Measurements from ENCODE around the gene PRUNE1.
A peak's percentile ranks its signal among the peaks of the same experiment; 100 is the strongest.

Gene PRUNE1

DNA sequence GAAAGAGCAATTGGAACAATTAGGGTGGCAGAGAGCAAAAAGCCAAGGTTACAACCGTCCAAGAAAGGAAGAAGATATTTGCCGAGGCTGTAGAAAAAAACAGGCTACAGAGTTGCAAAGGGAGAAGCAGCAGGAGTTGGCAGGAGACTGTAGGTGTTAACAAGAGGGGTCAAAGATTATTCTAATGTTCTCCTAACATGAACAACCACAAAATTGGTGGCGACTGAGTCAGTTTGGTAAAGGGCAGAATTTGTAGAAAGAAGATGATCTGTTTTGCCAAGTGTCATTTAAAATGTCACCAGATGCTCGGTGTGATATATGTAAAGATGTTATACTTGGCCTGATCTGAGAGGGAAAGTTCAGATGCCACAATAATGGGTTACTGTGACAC is 401 bp upstream of the PRUNE1 start:
- no peak for DNase-seq

DNA sequence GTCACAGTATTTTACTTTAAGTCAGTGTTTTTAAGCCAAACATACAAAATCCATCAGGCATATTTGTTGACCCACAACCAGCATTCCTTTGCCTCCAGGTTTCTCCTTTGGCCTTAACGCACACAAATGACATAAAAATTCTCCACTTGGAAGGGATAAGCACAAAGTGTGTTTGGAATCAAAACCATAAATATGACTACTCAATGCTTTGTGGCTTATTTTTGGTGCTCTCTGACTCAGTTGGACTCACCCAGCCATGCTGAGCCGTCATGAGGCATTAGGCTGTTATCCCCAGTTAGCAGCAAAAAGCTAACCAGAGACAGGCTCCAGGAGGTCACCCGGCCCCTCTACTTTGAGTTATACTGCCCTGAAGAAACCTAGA is 948 bp downstream of the PRUNE1 start:
- no peak for DNase-seq

DNA sequence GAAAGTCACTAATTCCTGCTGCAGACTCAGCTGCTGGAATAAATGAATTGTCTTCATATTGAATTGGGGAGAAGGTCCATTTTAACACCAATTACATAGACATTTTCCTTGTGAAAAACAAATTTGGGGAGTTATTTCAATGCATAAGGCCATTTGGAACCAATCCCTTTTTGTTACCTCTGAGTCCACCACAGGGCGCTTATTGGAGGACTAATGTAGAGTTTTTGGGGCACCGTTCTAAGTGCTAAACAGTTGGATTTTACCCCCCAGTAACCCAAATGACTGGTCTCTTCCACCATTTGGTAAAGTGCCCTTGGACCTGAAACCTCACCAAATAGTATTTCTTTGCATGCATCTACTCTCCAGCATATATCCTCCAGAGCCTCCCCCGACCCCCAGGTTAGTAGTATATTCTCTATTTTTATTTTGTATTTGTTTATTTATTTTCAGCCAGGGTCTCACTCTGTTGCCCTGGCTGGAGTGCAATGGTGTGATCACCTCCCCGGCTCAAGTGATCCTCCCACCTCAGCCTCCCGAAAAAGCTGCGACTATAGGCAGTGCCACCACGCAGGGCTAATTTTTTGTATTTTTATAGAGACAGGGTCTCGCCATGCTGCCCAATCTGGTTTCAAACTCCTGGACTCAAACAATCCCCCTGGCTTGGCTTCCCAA is 1.6 kb downstream of the PRUNE1 start:
- DNase-seq: no peak

DNA sequence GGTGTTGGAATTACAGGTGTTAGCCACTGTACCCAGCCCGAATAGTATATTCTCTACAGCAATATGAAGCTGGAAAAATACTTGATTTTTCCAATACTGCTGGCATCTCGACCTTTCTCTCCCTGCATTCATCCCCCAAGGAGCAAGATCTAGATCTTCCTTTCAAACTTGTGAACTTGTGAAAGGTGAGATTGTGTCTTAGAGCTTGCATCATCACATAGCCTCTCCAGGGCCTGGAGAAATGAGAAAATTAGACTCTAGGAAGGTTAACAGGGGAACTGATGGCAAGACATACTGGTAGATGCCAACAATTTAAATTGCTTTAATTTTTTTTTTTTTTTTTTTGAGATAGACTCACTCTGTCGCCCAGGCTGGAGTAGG is 2.1 kb downstream of the PRUNE1 start:
- DNase-seq: no peak

DNA sequence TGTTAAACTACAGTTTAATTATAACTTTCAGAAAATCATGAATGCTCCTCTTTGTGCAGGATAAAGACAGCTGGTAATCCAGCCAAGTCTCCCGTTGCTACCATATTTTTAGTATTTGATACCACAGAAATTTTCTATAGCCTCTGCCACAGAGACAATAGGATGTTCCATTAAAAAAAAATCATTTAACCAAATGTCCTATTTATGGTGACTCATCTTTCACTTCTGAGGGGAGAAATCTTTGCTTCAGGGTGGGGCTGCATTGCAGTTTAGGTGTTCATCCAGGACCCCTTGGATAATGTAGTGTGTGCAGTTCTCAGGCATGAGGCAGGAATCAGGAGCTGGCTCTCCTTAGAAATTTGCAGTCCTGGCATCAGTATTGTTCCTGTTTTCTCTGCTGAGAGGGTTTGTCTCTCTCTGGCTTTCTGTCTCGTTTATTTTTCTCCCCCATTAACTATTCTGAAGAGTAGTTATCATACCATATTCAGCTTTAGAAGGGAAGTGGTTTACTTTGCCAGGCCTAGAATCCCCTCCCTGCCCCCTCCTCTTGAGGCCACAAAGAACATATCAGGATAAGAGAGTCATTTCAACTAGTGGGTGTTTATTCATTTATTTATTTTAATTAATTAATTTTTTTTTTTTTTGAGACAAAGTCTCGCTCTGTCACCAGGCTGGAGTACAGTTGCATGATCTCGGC is 3.1 kb downstream of the PRUNE1 start:
- no peak for DNase-seq

DNA sequence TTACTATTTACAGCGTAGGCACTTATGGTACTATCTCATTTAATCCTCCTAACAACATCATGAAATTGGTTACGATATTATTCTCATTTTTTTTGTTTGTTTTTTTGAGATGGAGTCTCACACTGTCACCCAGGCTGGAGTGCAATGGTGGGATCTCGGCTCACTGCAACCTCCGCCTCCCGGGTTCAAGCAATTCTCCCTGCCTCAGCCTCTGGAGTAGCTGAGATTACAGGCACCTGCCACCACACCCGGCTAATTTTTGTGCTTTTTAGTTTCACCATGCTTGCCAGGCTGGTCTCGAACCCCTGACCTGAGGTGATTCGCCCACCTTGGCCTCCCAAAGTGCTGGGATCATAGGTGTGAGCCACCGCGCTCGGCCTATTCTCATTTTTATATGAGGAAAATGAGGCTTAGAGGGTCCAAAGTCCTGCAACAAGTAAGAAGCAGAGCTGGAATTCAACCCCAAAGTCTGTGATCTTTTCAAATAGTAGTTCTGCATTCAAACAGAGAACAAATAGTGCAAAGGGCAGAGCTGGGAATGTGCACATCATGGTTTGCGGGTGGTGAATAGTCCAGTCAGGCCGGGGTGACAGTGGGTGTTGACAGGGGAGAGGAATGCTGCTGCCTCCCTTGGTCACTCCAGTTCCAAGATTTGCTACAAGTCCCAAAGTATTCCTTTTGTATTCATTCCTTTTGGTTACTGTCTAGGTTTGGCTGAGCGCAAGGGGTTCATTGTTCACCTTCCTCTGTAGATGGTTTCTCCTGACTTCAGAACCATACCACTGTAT is 4.6 kb downstream of the PRUNE1 start:
- no peak for DNase-seq

DNA sequence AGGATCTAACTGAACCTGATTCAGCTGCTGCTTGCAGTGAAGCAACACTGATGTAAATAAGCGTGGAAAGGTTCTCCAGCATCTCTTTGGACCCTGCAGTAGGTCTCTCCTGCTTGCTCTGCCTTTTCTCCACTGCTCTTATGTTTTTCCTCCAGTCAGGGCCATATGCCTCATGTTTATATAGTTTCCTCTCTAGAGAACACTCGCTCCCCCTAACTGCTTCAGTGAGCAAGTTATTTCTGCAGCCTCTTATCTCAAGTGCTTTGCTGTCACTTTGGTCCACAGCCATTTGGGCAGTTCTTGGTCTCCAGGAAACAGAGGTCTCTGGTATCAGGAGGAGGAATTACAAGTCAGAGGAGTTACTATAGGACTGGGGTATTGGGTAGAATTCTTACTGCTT is 5.3 kb downstream of the PRUNE1 start:
- no peak for DNase-seq

DNA sequence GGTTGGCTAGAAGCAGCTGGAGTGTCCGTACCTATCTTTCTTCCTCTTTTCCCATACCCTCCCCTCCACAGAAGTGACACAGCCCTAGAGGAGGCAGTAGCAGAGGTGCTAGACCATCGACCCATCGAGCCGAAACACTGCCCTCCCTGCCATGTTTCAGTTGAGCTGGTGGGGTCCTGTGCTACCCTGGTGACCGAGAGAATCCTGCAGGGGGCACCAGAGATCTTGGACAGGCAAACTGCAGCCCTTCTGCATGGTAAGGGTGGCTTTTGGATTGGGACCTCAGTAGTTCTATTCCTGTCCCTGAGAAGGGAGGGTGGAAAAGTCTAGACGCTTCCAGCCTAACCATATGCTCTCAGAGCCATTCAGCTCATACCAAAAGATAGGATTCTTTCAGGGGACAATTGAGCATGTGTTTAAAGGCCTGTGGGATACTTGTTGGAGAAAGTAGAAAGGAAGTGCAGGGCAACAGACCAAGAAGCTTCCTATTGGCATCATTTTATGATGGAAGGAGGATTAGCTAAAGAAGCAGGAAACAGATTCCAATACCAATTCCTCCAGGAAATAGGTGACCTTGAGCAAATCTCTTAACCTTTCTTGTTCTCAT is 16.4 kb downstream of the PRUNE1 start:
- DNase-seq: peak; percentile 42 to 65

DNA sequence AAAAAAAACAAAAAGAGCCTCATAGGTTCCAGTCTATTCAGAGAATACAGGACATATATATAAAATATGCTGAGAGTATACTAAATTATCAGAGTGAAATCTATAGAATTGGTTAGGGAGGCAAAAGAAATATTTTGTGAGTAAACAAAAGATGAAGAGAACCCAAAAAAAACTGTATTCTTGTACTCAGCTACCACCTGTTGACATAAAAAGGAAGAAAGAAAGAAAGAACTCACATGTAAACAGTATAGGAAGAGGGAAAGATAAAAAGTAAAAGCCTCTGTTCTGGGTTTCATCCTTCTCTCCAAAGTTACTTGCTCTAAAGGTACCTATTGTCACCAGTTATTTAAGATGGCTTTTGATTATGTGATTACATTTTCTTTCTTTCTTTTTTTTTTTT is 18.2 kb downstream of the PRUNE1 start:
- DNase-seq: no peak

DNA sequence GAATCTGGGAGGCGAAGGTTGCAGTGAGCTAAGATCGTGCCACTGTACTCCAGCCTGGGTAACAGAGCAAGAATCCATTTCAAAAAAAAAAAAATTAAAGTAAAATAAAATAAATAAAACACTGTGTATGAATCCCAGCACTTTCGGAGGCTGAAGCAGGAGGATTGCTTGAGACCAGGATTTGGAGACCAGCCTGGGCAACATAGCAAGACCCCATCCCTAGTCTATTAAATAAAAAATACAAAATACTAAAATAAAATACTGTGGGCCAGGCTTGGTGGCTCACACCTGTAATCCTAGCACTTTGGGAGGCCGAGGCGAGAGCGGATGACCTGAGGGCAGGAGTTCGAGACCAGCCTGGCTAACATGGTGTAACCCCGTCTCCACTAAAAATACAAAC is 23.9 kb downstream of the PRUNE1 start:
- no peak for DNase-seq

DNA sequence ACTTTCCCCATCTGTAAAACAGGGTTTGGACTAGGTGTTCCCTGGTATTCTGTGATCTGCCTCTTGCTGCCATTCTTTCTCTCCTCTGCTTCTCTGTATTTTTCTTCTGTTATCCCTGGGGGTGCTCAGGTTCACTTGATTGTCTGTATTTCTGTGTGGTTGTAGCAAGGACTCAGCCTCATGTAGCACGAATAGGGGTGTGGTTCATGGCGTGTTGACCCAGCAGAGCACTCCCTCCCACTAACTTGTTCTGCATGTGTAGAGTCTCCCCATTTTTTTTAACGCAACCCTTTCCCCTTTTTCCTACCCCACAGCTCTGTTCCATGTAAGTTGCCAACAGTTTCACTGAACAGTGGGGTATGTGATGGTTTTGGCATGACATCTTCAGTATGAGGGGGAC is 26.9 kb downstream of the PRUNE1 start:
- DNase-seq: no peak

DNA sequence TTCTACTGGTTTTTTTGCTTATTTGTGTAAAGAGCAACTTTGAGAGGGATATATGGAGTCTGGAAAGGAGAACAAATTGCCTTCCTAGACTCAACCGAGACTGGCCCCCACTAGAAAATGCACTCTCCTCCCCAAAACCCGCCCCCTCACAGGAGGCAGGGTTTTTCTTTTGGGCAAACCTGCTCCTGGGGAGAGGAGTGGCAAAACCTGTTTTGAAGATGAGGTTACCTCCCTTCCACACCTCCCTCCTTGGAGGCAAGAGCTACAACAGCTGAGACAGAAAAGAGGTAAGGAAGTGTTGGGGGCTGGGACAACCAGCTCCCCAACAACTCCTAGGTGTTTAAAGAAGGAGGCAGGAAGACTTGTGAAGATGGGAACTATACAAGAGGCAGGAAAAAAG is 28.1 kb downstream of the PRUNE1 start, which contains the start of gene BNIPL:
Gene BNIPL, plus strand, starts transcription at position 231 of the 400 bp plus-strand sequence. Its CDS starts 140 bp downstream, at position 371.
- DNase-seq: no peak

DNA sequence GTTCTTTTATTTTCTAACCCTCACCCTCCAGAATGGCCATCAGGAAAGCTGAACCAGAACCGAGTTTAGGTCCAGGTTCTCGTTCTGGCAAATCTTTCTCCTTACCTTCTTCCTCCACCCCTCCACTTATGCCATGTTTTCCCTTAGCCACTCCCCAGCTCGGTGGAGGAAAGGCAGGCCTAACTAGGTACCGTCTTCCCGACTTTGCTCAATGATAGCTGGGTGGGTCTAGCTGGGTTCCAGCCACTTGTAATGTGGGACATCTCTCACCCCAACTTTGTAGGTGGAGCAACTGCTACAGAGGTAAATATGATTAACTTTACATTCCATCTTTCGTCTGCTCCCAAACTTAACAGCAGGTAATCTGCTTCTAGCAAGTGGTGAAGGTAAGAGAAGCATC is 28.8 kb downstream of the PRUNE1 start:
- no peak for DNase-seq

DNA sequence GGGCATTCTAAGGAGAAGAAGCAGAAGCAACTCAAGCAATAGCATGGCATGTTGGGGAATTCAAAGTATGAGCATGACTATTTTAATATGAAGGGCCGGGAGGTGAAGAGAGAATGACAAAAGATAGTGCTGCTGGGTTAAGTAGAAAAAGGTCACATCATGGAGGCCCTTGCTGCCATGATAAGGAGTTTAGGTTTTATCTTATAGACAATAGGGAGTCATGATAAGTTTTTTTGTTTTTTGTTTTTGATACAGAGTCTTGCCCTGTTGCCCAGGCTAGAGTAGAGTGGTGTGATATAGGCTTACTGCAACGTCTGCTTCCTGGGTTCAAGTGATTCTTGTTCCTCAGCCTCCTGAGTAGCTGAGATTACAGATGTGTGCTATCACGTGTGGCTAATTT is 31.3 kb downstream of the PRUNE1 start:
- DNase-seq: no peak

DNA sequence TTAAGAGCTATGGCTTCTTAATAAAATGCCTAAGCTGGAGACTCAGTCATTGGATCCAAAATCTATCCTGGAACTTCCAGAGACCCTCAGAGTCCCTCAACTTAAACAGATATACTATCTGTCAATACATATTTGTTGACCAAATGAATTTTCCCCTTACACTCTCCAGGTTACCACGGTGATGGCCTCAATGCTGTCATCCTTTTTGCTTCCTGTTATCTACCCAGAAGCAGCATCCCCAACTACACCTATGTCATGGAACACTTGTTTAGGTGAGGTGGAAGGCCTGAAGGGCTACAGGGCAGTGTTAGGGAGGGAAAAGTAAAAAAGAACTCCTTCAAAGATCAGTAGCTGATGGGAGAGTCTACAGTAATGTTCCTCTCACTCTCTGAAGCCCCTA is 34.9 kb downstream of the PRUNE1 start:
- DNase-seq: no peak

DNA sequence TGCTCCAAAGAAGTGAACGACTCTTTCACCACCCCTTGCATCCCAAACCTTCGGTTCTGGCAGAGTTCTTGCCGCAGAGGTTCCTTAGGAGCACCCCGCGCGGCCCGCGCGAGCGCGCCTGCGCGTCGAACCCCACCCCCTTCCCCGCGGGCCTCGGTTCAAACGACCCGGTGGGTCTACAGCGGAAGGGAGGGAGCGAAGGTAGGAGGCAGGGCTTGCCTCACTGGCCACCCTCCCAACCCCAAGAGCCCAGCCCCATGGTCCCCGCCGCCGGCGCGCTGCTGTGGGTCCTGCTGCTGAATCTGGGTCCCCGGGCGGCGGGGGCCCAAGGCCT is 39.3 kb downstream of the PRUNE1 start, which contains the start of gene C1orf56:
Gene C1orf56, plus strand, starts transcription at position 161 of the 334 bp plus-strand sequence. Its CDS starts 97 bp downstream, at position 258.
- DNase-seq: peak; percentile 26 to 79

DNA sequence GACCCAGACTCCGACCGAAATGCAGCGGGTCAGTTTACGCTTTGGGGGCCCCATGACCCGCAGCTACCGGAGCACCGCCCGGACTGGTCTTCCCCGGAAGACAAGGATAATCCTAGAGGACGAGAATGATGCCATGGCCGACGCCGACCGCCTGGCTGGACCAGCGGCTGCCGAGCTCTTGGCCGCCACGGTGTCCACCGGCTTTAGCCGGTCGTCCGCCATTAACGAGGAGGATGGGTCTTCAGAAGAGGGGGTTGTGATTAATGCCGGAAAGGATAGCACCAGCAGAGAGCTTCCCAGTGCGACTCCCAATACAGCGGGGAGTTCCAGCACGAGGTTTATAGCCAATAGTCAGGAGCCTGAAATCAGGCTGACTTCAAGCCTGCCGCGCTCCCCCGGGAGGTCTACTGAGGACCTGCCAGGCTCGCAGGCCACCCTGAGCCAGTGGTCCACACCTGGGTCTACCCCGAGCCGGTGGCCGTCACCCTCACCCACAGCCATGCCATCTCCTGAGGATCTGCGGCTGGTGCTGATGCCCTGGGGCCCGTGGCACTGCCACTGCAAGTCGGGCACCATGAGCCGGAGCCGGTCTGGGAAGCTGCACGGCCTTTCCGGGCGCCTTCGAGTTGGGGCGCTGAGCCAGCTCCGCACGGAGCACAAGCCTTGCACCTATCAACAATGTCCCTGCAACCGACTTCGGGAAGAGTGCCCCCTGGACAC is 39.8 kb downstream of the PRUNE1 start:
- DNase-seq: peak; percentile 50 to 65

DNA sequence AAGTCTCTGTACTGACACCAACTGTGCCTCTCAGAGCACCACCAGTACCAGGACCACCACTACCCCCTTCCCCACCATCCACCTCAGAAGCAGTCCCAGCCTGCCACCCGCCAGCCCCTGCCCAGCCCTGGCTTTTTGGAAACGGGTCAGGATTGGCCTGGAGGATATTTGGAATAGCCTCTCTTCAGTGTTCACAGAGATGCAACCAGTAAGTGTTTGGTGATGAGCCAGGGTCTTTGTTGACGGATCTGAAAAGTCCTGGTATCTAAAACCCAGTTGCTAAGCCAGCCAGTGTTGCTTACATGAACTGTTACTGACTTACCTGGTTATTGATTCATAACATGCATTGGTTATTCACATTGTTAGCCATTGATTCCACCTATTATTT is 40.4 kb downstream of the PRUNE1 start:
- no peak for DNase-seq

DNA sequence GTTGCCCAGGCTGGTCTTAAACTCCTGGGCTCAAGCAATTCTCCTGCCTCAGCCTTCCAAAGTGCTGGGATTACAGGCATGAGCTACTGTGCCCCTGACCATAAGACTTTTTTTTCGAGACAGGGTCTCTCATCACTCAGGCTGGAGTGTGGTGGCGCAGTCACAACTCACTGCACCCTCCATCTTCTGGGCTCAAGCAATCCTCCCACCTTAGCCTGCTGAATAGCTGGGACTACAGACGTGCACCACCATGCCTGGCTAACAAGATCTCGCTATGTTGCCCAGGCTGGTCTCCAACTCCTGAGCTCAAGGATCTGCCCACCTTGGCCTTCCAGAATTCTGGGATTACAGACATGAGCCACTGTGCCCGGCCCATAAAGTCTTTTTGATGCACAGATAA is 41.2 kb downstream of the PRUNE1 start:
- DNase-seq: no peak

DNA sequence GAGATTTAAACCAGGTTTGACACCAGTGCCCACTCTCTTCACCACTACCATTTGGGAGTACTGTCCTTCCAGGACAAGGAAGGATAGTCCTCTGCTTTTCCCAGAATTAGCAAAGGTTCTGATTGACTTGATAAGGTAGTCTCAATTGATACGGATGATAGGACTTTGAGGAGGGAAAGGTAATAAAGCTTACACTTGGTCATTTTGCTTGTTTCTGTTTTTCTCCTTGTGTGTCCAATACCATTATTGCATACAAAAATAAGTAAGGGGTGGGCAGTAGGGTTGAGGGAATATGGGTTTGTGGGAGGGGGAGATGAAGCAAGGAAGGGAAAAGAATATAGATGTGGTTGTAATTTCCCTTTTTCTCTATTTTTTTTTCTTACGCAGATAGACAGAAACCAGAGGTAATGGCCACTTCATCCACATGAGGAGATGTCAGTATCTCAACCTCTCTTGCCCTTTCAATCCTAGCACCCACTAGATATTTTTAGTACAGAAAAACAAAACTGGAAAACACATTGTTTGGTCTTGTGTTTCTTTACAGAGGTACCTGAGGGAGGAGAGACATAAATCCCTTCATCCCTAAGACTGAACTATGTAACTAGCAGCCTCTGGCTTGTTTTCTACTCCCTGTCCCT is 41.9 kb downstream of the PRUNE1 start:
- no peak for DNase-seq

DNA sequence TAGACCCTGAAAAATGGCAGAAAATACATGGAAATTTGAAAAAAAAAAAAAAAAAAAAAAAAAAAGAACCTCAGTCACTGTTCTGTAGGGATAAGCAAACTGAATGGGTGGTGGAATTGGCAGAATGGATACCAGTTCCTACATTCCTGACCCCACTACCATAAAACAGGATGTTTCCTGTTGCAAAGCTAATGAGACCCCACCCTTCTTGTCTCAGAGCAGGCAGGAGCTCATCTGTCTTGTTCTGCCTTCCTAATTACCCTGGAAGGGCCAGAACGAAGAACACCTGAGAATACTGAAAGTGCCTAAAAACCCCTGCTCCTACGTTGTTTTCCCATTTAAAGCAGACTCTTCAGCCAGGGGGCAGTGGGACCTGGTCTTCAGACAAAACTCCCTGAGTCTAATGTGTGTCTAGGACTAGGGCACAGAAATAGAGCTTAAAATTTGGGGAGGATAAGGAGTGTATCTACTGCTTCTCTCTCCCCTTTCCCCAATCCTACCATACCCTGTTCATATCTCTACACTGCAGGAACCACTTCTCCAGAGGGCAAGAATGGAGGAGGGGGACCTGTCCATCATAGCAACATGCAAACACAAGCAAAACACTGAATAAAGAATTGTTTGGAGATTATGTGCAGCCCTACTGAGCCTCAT is 43.2 kb downstream of the PRUNE1 start:
- no peak for DNase-seq

Measured in NCI-H446 (cell line).